ENCODE measurements around the gene OOSP1. TPM values are rescaled to one million over a fixed set of nuclear protein-coding genes. Genes with fewer than 3 reads are reported as not detected.
"Not testable (repeated sequence)": the region's sequence is repeated elsewhere in the genome, so short reads cannot be mapped to it uniquely, and the experiment has no call there.

OOSP1 gene, protein sequence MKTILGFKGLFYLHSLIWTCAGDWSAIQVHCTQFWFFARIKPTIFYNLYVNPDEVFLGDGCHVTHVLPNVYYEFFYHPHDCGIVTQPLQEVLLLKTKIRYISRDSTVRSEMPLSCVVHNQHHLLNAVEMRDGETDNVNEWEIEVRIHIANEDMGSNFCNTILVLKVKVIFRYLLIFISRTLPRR
- not detected for polyA plus RNA-seq (ENCODE audit: insufficient read length in 10 of 10)
- long read RNA-seq, donor 1: 0 reads
- long read RNA-seq, donor 2: 0 reads
- long read RNA-seq, donor 3: 0 reads
- long read RNA-seq, donor 4: 0 reads
- long read RNA-seq, donor 5: 0 reads
- long read RNA-seq, donor 6: 0 reads
- long read RNA-seq, donor 7: 0 reads
- long read RNA-seq, donor 8: 0 reads
- long read RNA-seq, donor 9: 0 reads

DNA sequence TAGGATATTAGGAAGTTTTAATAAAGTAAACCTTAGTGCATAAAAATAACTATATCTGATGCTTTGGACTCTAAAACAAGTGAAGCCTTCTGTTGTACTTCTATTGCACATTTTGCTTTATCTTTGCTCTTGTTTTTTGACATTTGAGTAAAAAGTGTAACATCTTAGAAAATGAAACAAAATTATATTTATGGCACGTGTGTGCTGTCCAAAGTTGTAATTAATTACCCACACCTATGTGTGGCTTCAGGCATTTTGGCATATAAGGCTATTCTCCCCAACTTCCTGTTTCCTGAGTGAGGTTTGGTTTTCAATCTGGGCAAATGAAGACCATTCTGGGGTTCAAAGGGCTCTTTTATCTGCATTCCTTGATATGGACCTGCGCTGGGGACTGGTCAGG lies at the start of gene OOSP1:
OOSP1 (plus strand) TSS at position 301 of the 400 bp plus-strand sequence; CDS start at position 324, 23 bp downstream.
- no peak for DNase-seq

DNA sequence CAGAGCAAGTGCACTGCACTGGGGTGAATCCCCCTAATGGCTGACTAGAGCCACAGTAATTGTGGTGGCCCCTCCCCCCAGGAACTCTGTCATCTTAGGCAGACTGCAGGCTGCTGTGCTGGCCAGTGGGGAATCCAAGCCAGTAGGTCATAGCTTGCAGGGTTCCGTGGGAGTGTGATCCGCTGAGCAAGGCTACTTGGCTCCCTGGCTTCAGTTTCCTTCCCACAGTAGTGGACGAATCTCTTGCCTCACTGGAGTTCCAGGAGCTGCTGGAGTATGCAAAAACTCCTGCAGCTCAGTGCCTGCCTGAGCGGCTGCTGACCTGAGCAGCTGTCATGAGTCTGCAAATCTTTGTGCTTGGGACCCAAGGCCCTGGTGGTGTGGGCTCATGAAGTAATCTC lies 46.5 kb upstream of the OOSP1 start:
- peak in 1 of 3 donors; percentile 3 for DNase-seq

DNA sequence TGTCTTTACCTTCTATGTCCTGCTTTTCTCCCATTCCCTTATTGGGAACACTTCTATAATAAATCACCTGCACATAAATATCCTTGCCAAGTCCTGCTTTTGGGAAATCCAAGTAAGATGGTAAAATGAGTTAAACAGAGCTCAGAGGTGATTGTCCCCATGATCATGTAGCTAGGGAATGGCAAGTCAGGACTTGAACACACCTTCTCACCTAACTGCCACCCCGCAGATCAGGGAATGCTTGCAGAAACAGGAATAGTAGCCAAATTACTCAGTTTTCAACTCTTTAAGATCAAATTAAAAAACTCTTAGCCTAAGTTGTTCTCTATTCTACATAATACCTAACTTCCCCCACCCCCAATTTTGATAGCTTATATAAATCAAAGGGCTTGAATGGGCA lies 43.6 kb upstream of the OOSP1 start:
- DNase-seq: no peak

DNA sequence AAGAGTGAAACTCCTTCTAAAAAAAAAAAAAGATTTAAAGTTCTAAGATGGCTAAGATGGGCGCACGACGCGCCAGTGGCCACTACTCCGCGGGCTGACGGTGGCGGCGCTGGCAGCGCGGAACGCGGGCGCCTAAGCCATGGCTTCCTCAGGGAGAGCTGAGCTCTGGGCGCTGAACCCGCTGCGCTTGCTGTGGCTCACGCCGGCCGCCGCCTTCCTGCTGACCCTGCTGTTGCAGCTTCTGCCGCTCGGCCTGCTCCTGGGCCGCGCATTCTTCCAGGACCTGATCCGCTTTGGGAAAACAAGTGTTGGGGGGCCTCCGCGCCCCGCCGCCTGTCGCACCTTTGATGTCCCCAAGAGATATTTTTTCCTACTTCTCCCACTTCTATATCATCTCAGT lies 40.2 kb upstream of the OOSP1 start:
- no peak for DNase-seq

DNA sequence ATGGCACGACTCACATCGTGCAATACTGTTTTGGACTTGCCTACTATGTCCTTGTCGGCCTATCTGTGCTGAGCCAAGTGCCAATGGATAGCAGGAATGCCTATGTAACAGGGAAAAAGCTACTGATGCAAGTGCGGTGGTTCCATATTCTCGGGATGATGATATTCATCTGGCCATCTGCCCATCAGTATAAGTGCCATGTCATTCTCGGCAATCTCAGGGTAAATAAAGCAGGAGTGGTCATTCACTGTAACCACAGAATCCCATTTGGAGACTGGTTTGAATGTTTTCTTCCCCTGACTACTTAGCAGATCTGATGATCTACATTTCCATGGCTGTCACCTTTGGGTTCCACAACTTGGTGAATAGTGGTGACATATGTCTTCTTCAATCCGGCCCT lies 39.6 kb upstream of the OOSP1 start:
- no peak for DNase-seq

DNA sequence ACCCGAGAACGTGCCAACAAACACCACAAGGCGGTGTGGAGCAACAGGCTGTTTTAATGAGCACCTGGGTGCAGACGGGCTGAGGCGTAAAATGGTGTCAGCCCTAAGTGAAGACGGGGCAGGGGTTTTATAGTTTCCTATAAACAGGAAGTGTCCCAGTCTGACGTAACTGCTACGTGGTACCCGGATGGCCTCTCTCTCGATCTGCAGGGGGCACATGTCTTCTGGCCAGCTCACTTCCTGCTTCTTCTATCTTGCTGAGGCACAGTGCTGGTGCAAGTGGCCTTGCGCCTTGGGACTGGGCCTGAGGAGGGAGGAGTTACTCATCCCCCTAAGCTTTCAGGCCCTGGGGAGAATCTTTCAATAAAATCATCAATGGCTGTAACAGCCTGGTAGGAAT lies 38.7 kb upstream of the OOSP1 start:
- DNase-seq: no peak

DNA sequence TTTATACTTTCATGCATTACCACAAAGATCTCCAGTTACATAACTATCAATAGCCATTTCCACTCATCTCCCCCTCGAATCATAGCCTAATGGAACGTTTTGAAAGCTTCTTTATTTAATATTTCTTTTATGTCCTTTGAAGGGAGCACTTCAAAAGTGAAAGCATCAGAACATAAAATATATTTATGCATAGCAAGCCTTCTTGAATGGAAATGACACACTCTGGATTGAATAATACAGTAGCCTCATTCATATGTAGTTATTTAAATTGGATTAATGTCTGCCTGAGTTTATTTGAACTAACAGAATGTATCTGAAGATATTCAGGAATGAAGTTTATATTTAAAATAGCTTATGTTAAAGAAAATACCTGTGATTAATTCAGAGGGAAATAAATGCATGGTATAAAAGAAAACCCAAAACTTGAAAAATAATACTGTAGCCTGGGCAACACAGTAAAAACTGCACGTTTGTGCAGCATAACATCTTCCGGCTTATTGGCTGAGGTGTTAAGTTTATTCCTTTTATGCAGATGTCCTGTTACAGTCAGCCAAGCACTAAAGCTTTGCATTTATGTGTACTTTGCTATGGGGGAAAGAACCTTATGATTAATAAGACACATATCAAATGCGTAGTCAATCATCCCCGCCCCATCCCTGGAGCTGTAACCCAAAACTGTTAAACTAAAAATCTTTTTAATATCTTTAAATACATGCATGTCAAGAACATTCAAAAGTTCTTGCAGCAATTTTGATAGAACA lies 37.7 kb upstream of the OOSP1 start:
- DNase-seq: no peak

DNA sequence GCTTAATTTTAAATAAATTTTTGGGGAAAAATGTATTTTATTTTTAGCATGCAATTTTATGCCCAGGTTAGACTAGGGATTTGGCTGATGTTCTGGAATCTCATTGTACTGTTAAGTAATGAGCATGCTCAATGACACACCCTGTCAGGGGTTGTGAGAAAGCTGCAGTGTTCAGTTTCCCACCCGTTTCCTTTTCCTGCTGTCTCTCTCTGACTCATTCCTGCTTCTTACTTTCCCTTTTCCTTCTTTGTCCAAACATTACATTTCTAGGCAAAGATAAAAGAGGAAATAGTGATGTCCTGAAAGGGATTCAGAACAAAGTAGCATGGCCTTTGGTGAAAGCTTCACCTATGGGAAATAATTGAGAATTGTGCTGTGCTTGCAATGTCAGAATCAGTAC lies 36.9 kb upstream of the OOSP1 start:
- DNase-seq: peak in 1 of 3 donors; percentile 25

DNA sequence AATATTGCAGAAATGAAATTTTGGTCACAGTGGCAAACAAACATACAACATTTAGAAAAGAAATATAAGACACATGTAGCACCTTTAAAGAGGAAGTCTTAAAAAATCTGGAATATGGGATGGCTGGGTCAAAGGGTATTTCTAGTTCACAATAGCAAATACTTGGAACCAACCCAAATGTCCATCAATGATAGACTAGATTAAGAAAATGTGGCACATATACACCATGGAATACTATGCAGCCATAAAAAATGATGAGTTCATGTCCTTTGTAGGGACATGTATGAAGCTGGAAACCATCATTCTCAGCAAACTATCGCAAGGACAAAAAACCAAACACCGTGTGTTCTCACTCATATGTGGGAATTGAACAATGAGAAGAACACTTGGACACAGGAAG lies 34.7 kb upstream of the OOSP1 start:
- not testable (repeated sequence) for DNase-seq

DNA sequence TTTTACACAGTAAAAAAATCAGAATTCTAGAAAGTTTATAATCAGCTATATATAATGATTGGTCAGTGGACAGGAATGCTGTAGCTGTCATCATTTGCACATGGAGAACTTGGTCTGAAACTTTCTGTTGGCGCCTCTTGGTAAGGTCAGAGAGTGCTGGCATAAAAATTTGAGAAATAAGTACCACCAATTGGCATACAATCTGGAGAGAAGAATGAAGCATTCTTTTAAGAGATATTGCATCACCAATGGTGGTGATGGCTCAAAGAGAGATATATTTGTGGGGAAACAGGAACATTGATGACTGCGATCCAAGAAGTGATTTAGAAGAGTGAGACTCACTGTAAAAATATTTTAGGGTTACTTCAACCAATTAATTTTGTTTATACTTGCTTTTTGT lies 19.8 kb upstream of the OOSP1 start:
- DNase-seq: no peak

DNA sequence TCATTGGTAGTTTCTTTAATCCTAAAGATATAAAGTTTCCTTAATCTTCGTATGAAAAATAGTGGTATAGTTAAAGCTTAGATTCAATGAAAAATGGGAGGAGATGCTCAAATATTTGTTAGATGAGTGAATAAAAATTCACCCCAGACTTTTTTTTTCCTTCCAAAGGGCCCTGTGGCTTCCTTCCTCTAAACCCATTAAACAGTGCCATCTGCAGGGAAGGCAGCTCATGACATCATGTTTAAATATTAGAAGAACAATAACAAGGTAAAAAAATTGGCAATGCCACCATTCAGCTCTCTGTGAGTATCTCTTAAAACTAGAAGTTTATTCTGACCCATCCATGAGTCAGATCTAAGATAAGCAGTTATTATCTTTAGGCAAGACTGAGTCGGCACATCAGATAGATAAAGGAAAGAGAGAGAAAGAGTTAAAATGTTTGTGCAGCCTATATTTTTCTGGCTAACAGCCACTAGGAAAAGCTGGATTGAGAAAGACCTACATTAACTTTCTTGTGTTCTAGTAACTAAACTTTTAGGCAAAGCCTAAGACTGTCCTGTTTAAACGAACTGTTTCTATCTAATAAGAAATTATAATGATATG lies 19.1 kb upstream of the OOSP1 start:
- DNase-seq: peak in 1 of 3 donors; percentile 7

DNA sequence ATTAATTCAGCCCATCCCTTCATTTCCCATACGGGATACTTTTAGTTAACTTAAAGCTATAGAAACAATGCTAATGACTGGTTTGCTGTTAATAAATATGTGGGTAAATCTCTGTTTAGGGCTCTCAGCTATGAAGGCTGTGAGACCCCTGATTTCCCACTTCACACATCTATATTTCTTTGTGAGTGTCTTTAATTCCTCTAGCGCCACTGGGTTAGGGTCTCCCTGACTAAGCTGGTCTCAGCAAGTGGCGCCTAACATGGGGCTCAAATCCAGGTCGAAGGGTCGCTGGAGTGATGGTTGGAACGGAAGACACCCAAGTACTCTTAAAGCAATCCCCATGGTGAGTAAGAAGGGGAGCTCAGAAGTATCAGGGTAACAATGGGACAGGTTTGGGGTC lies 14.4 kb upstream of the OOSP1 start:
- DNase-seq: peak in 1 of 3 donors; percentile 2

DNA sequence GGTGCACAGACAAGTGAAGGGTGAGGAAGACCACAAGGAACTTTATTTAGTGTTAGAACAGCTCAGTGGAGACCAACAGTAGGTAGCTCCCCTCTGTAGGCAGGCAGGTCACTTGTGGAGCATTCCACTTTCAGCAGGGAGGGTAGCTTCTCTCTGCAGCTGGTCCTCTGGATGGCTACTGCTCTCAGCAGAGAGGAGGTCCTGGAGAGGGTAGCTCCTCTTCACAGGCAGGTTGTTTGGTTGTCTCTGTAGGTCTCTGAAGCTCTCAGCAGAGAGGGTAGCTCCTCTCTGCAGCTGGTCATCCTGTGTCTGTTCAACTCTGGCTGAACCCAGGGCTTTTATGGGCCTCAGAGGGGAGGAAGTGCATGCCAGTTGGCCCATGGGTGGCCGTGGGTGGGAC lies 6.5 kb upstream of the OOSP1 start:
- no peak for DNase-seq

DNA sequence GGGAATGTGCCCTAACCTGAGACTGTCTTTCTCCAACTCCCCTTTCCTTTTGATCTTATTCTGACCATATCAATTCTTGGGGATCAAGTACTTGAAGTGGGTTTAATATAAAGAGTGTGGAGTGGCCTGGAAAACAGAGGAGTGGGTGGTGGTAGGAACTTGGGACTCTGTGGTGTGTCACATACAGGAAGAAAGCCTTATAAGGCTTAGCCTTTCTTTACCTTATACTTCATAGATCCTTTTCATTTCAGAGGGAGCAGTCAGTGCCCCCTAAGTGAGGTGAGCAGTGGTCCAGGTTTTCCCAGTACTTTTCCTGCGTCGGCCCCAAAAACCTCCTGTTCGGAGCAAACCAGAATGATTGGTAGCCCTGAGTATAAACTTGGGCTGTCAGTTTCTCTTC lies 486 bp downstream of the OOSP1 start:
- DNase-seq: no peak

DNA sequence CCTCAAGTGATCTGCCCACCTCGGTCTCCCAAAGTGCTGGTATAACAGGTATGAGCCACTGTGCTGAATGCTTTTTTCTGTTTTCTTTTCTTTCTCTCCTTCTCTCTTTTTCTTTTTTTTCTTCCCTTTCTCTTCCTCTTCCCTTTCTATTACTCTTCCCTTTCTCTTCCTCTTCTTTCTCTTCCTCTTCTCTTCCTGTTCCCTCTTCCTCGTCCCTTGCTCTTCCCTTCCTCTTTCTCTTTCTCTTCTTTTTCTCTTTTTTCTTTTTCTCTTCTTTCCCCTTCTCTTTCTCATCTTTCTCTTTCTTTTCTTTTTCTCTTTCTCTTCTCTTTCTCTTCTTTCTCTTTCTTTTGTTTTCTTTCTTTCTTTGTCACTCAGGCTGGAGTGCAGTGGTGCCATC lies 1.2 kb downstream of the OOSP1 start:
- DNase-seq: no peak

DNA sequence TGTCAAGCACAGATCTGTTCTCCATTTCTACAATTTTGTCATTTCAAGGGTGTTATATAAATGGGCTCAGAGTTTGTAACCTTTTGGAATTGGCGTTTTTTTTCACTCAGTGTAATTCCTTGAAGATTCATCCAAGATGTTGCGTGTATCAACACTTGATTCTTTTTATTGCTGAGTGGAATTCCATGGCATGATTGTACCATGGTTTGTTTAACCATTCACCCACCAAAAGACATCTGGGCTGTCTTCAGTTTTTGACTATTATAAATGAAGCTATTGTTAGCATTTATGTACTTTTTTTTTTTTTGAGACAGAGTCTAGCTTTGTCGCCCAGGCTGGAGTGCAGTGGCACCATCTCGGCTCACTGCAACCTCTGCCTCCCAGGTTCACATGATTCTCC lies 2.9 kb downstream of the OOSP1 start:
- no peak for DNase-seq

DNA sequence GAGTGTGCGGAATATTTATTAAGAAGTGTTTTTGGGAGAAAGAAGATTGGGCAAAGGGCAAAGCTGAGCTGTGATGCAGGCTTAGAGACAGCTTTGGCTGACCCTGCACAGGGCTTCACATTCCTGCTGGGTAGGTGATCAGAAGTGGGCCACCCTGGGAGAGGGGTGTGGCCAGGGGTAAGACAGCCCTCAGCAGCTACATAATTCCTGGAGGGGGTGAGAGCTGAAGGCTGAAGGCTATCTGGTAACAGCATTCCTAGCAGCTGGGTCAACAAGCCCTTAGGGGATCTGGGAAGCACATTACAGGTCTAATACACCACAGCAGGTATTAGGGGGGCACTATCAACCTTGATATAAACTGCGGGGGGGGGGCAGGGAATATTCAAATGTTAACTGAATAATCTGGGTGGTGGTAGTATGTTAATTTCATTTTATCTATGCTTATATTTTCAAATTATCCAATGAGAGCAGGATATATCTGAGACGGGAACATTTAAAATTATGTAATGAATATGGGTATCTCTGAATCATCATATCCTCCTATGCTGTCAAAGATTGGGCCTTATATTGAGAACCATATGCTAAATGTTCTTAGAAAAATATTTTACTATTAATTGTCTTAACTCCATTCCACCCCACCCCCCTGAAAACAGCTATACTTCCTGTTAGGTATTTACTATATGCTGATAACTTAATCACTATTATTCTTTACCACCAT lies 5.9 kb downstream of the OOSP1 start:
- no peak for DNase-seq

DNA sequence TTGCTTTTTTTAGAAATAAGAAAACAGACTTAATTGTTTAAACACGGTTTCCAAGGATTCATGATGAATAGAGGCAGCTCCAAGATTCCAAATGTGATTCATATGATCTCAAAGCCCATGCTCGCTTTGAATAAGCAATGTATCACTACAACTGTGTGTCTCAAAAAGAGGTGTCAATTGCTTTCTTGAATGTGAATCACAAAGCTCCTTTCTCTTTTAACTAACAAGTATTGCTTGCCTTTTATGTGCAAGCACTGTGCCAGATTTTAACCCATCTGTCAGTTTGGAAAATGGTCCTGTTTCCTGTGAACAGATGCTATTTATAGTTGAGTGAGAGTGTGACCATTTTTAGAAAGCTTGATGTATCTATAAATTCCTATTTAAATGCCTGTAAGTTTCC lies 6.5 kb downstream of the OOSP1 start:
- no peak for DNase-seq

DNA sequence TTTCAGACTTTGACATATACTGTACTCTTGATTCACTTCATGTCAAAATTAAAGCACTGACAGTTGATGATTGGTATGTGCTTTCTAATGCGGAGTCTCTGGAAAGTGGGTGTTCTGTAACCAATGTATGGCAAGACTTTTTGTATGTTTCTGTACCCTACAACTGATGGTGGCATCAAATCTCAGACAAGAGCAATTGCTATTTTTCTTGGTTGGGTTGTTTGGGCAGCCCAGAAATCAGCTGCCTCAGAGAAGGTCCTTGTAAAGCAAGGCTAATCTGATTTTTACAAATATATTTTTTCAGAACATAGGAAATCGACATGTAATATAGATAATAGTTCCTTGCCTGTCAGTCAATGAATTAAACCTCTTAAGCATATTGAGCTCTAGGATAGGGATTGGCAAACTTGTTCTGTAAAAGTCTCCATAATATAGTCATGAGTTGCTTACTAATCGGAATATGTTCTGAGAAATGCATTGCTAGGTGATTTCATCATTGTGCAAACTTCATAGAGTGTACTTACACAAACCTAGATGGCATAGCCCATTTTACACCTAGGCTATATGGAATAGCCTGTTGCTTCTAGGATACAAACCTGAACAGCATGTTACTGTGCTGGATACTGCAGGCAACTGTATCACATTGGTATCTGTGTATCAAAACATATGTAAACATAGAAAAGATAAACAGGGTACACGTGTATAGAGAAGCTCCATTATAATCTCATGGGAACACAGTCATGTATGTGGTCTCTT lies 15.4 kb downstream of the OOSP1 start:
- no peak for DNase-seq

DNA sequence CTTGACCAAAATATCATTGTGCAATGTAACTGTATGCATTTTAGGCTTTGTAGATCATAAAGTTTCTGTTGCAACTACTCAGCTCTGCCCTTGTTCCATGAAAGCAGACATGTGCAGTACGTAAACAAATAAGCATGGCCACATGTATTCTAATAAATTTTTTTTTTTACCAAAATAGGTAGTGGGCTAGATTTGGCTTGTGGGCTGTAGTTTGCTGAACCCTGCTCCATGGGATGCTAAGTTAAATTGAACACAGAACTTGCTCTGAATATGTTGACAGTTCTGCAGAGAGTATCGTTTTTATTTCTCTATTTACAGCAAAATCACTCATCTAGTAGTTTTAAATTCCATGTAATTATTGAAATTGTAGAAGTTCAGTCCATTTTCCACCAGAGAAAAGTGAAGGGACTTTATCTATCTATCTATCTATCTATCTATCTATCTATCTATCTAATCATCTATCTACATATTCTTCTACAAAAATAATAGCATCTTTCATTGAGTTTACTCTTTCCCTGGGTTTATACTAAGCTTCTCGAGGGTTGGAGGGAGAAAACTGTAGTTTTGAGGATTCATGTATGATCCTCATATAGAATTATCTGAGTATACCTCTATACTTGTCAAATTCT lies 16.1 kb downstream of the OOSP1 start:
- DNase-seq: no peak

DNA sequence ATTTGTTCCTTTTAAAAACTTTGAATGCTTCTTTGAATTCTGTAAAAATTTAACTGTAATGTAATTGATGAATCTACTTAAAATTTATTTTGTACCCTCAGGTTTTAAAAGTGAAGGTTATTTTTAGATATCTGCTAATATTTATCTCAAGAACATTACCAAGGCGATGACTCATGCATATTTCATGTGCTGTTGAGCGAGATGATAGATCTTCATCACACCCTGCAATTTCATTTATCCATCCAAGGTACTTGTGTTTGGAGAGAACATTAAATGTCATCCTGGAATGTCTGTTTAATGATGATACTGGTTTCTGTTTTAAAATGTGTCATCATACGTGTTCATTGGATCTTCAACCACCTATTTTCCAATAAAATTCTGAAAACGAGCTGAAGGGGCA lies 18.9 kb downstream of the OOSP1 start:
- no peak for DNase-seq

Data from muscle of back (tissue), 13 donors.